SK-N-SH treated with all-trans-retinoic acid at 6 μM for 48 hours (cell line): ENCODE results near the gene ORM1.

Experiments
- ATAC-seq: fragments of 200-7000 bp; cut with Tn5 transposase; 3 replicates; pipeline ENCODE4 v1.9.1; 2020; ENCODE audit warnings: mild to moderate bottlenecking, moderate library complexity
- ARNTL ChIP-seq: fragments of 450-650 bp; formaldehyde crosslinking; IDR thresholded peaks from 2 replicates; pipeline ENCODE4 v1.5.0; 2020; ENCODE audit warnings: low read depth, mild to moderate bottlenecking, moderate library complexity, borderline replicate concordance
- BACH2 ChIP-seq: fragments of 250-450 bp; sonication (Bioruptor Pico); IDR thresholded peaks from 2 replicates; pipeline ENCODE4 v1.9.0; 2021; ENCODE audit warnings: mild to moderate bottlenecking, borderline replicate concordance
- CREB5 ChIP-seq: fragments of 250-450 bp; sonication (Bioruptor Pico); IDR thresholded peaks from 2 replicates; pipeline ENCODE4 v1.5.1; 2020; ENCODE audit warnings: low read depth, mild to moderate bottlenecking, moderate library complexity
- CSDC2 ChIP-seq: fragments of 250-450 bp; sonication (Bioruptor Pico); IDR thresholded peaks from 2 replicates; pipeline ENCODE4 v1.5.0; 2020; ENCODE audit warnings: mild to moderate bottlenecking, moderate library complexity
- CSRNP3 ChIP-seq: fragments of 250-450 bp; sonication (Bioruptor Pico); IDR thresholded peaks from 2 replicates; pipeline ENCODE4 v1.5.1; 2021; ENCODE audit warnings: mild to moderate bottlenecking, moderate library complexity
- ESRRG ChIP-seq: fragments of 250-450 bp; sonication (Bioruptor Pico); IDR thresholded peaks from 2 replicates; pipeline ENCODE4 v1.6.1; 2021; ENCODE audit warnings: mild to moderate bottlenecking
- GLIS3 ChIP-seq: fragments of 250-450 bp; sonication (Bioruptor Pico); IDR thresholded peaks from 2 replicates; pipeline ENCODE4 v1.5.0; 2020; ENCODE audit warnings: mild to moderate bottlenecking, moderate library complexity
- ISL1 ChIP-seq: fragments of 250-450 bp; sonication (Bioruptor Pico); IDR thresholded peaks from 2 replicates; pipeline ENCODE4 v2.1.2; 2022; ENCODE audit warnings: mild to moderate bottlenecking, moderate library complexity
- OSR1 ChIP-seq: fragments of 250-450 bp; sonication (Bioruptor Pico); IDR thresholded peaks from 2 replicates; pipeline ENCODE4 v1.8.0; 2022; ENCODE audit warnings: moderate library complexity, mild to moderate bottlenecking, inconsistent platforms
- POU6F1 ChIP-seq: fragments of 250-450 bp; sonication (Bioruptor Pico); IDR thresholded peaks from 2 replicates; pipeline ENCODE4 v1.8.0; 2021; ENCODE audit warnings: low read depth, mild to moderate bottlenecking, moderate library complexity, borderline replicate concordance
- RARB ChIP-seq: fragments of 250-450 bp; sonication (Bioruptor Pico); IDR thresholded peaks from 2 replicates; pipeline ENCODE4 v1.8.0; 2021; ENCODE audit warnings: mild to moderate bottlenecking, moderate library complexity
- SNAI2 ChIP-seq: fragments of 250-450 bp; sonication (Bioruptor Pico); IDR thresholded peaks from 2 replicates; pipeline ENCODE4 v1.5.0; 2020; ENCODE audit warnings: mild to moderate bottlenecking, moderate library complexity
- TCF4 ChIP-seq: fragments of 250-450 bp; sonication (Bioruptor Pico); IDR thresholded peaks from 2 replicates; pipeline ENCODE4 v1.8.0; 2021; ENCODE audit warnings: mild to moderate bottlenecking, moderate library complexity, borderline replicate concordance
- TSHZ2 ChIP-seq: fragments of 250-450 bp; sonication (Bioruptor Pico); IDR thresholded peaks from 2 replicates; pipeline ENCODE4 v1.5.0; 2020; ENCODE audit warnings: mild to moderate bottlenecking, moderate library complexity
- ZC3H10 ChIP-seq: fragments of 250-450 bp; sonication (Bioruptor Pico); IDR thresholded peaks from 2 replicates; pipeline ENCODE4 v1.5.1; 2021; ENCODE audit warnings: mild to moderate bottlenecking, moderate library complexity
- ZFP3 ChIP-seq: fragments of 250-450 bp; sonication (Bioruptor Pico); IDR thresholded peaks from 2 replicates; pipeline ENCODE4 v1.5.0; 2020; ENCODE audit warnings: mild to moderate bottlenecking, moderate library complexity
- ZFP30 ChIP-seq: fragments of 450-650 bp; formaldehyde crosslinking; IDR thresholded peaks from 2 replicates; pipeline ENCODE4 v1.5.0; 2022; ENCODE audit warnings: mild to moderate bottlenecking, moderate library complexity
- ZNF565 ChIP-seq: fragments of 450-650 bp; formaldehyde crosslinking; conservative IDR thresholded peaks from 2 replicates; pipeline ENCODE4 v1.5.0; 2020; ENCODE audit warnings: low read depth, mild to moderate bottlenecking, moderate library complexity
- ZNF70 ChIP-seq: fragments of 450-650 bp; formaldehyde crosslinking; IDR thresholded peaks from 2 replicates; pipeline ENCODE4 v1.5.0; 2020; ENCODE audit warnings: mild to moderate bottlenecking, moderate library complexity
- ZNF8 ChIP-seq: fragments of 450-650 bp; formaldehyde crosslinking; IDR thresholded peaks from 2 replicates; pipeline ENCODE4 v1.5.0; 2020; ENCODE audit warnings: mild to moderate bottlenecking, moderate library complexity

The ORM1 gene

GRCh38 chr9:114356792-114357191, 33.9 kb downstream of the ORM1 start:
- ATAC-seq: no peak
- TF ChIP-seq TSHZ2 (CRISPR knock-in tag): no peak
- TF ChIP-seq TCF4 (CRISPR knock-in tag): no peak
- no peak for TF ChIP-seq ZC3H10 (CRISPR knock-in tag)
- no peak for TF ChIP-seq POU6F1 (CRISPR knock-in tag)
- no peak for TF ChIP-seq OSR1 (CRISPR knock-in tag)
- no peak for TF ChIP-seq BACH2
- TF ChIP-seq SNAI2 (CRISPR knock-in tag): no peak

- TF ChIP-seq ZFP3: no peak
- no peak for TF ChIP-seq CSRNP3 (CRISPR knock-in tag)
- no peak for TF ChIP-seq ISL1 (CRISPR knock-in tag)
- no peak for TF ChIP-seq ZFP30 (CRISPR knock-in tag)
- no peak for TF ChIP-seq GLIS3 (CRISPR knock-in tag)
- no peak for TF ChIP-seq ESRRG
- TF ChIP-seq BACH2: no peak
- TF ChIP-seq ZNF70 (CRISPR knock-in tag): no peak
- TF ChIP-seq TSHZ2 (CRISPR knock-in tag): no peak
- no peak for TF ChIP-seq CSDC2 (CRISPR knock-in tag)
- TF ChIP-seq RARB: no peak
- TF ChIP-seq ZNF565: no peak
- TF ChIP-seq CREB5: no peak
- no peak for TF ChIP-seq ZC3H10 (CRISPR knock-in tag)
- no peak for ATAC-seq
Observed at GRCh38 chr9:114357360-114357759, 34.5 kb downstream of the ORM1 start.

- no peak for TF ChIP-seq CREB5
- no peak for ATAC-seq
Observed at GRCh38 chr9:114357911-114358328, 35.0 kb downstream of the ORM1 start.

- no peak for ATAC-seq
- no peak for TF ChIP-seq BACH2
- TF ChIP-seq ISL1 (CRISPR knock-in tag): no peak
- no peak for TF ChIP-seq ZNF8 (CRISPR knock-in tag)
- no peak for TF ChIP-seq GLIS3 (CRISPR knock-in tag)
- no peak for TF ChIP-seq TSHZ2 (CRISPR knock-in tag)
- TF ChIP-seq CSRNP3 (CRISPR knock-in tag): no peak
- no peak for TF ChIP-seq ZNF70 (CRISPR knock-in tag)
- TF ChIP-seq RARB: no peak
- TF ChIP-seq ARNTL (CRISPR knock-in tag): no peak
Observed at GRCh38 chr9:114359801-114360200, 36.9 kb downstream of the ORM1 start.
